Esophagus squamous epithelium (tissue), 4 donors: ENCODE measurements around the gene TIMP3.

Source experiments
- POLR2A ChIP-seq, 4 donors: fragments of 450-650 bp; IDR thresholded peaks; one replicate each; pipeline ENCODE4 v1.6.1; 2017; ENCODE audit warnings: antibody characterized with exemption in 4 of 4, mild to moderate bottlenecking in 4 of 4, moderate library complexity in 3 of 4
- TF ChIP-seq, protein P1 (sequence below), 6 experiments: fragments of 450-650 bp in 4 of 6; fragments of 200-600 bp in 2 of 6; sonication (generic) in 2 of 6; IDR thresholded peaks; one replicate each; pipeline ENCODE4 v1.5.1; 2016 to 2019; ENCODE audit warnings: antibody characterized with exemption in 6 of 6, mild to moderate bottlenecking in 4 of 6, moderate library complexity in 4 of 6

DNA sequence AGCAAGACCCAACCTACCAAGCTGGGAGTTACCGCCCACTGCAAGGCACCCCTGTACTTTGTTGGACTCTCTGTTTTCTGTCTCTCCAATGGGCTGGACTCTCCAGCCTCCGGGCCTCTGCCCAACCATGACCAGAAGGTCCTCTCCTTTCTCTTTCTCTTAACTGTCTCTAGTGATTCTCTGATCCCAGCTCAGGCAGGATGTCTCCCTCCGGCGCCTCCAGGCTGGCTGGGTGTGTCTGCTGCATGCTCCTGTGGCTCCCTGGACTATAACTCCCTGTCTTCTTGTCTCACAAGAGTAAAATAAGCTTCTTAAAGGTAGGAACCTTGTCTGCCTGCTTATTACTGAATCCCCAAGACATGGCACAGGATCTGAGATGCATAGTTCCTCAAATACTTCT, 36.3 kb downstream of the TIMP3 start:
- TF ChIP-seq POLR2A (IDR thresholded peaks at IDR 0.05): no peak
- TF ChIP-seq, protein P1, sequence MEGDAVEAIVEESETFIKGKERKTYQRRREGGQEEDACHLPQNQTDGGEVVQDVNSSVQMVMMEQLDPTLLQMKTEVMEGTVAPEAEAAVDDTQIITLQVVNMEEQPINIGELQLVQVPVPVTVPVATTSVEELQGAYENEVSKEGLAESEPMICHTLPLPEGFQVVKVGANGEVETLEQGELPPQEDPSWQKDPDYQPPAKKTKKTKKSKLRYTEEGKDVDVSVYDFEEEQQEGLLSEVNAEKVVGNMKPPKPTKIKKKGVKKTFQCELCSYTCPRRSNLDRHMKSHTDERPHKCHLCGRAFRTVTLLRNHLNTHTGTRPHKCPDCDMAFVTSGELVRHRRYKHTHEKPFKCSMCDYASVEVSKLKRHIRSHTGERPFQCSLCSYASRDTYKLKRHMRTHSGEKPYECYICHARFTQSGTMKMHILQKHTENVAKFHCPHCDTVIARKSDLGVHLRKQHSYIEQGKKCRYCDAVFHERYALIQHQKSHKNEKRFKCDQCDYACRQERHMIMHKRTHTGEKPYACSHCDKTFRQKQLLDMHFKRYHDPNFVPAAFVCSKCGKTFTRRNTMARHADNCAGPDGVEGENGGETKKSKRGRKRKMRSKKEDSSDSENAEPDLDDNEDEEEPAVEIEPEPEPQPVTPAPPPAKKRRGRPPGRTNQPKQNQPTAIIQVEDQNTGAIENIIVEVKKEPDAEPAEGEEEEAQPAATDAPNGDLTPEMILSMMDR (IDR thresholded peaks at IDR 0.05): no peak
